GM19395 (cell line): ENCODE results near the gene HTT.

Experiments used
- ATAC-seq: cut with Tn5 transposase; IDR thresholded peaks from one replicate; pipeline ENCODE4 v1.9.1; 2021; ENCODE audit warnings: mild to moderate bottlenecking, moderate library complexity; ENCODE audit not compliant: unreplicated experiment

The HTT gene

DNA sequence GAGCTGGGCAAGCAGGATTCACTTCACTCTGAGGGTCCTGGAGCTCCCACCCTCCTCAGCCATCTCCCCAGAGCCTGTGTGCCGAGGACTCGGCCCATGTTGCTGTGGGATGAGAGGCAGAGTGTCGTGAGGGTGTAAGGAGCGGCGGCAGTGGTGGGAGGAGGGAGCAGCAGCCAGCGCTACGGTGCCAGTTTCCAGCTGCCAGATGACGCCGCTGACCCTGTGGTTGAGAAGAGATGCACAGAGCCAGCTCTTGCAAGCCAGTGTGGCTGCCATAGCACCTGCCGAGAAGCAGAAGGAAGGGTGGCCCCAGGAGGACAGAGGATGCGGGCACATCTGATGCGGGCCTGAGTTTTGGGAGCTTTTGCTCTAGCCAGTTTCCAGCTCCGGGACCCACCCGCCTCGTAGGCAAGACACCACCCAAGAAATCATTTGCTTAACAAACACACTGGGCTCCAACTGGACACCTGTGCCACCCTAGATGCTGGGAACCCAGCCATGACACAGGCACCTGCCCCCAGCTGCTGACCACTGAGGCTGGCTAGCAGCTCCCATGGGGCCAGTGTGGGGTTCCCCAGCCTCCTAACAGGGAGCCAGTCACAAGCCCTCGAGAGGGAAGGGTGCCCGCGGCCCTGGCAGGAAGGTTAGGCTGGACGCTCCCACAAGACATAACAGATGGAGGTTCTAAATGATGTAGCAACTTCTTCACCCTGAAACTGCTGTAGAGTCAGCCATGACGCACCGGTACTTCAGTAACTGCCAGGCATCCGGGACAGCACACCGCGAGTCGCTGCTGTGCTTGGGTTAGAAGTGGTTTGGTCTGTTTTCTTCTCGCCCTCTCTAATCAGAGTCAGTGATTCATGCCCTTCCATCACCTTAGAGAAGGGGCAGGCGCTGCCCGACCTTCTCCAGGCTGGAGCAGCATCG, 183.3 kb downstream of the HTT start:
- no peak for ATAC-seq

GRCh38 chr4:3261411-3262207, 187.1 kb downstream of the HTT start:
- ATAC-seq = no peak

- no peak for ATAC-seq
These were observed 187.9 kb downstream of the HTT start for GRCh38 chr4:3262208-3263052.

DNA sequence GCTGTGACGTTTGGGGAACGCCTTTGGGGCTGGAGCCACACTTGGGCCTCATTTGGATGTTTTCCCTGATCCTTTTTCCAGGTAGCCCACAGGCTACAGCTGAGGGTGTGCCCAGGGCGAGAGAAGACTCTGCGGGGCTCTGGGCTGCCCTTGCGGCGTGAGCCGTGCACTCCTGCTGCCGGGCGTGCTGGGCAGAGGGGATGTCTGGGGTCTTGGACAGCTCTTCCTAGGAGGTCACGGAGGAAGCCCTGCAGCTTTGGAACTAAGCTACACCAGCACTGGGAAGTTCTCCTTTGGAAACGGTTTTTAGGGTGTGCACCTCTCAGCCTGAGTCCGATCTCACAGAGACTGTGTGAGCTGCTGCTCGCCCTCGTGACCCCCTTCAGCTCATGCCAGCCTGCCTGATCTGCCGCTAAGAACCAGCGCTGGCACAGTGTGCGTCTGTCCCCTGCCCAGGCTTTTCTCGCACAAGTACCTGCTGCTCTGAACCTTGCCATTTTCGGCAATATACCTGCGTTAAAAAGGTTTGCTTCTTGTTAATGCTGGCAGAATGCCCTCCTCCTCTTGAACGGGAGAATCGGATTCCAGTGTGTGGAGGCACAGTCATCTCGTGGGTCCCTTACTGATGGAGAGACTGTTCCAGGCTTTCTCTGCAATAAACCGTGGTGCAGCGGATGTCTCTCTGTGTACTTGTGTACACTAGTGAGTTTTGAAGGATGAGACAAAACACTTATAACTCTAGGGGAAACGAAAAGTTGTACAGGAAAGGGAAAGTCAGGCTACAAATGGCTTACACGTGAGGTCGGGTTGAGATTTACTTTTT, 188.8 kb downstream of the HTT start:
- ATAC-seq = no peak

DNA sequence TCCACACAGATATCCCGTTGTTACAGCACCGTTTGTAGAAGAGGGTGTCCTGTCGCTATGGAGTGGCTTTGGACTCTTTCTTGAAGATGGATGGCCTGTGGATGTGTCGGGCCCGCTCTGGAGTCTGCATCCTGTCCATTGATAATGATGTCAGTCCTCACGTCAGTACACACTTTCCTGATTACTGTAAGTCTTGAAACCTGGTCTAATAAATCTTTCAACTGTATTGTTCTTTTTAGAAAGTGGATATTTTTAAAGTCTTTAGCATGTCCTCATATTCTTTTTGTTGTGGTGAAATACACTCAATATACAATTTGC, 189.4 kb downstream of the HTT start:
- ATAC-seq = no peak

DNA sequence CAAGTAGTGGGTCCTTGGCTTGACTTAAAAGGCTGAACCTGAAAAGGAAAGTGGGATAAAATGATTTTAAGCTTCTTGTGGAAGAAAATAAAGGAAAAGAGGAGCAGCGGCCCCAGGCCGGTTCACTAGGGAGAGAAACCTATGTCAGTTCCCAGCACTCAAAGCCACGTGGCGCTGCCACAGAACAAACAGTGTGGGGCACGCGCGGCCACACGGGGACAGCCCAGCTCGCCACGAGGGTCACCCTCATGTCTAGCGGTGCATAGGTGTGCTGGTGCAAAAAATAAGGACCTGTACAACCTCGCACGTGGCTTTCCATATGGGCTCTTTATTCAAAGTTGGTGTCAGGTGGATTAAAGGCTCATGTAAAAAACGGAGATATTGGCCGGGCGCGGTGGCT, 191.6 kb downstream of the HTT start:
- ATAC-seq = no peak

DNA sequence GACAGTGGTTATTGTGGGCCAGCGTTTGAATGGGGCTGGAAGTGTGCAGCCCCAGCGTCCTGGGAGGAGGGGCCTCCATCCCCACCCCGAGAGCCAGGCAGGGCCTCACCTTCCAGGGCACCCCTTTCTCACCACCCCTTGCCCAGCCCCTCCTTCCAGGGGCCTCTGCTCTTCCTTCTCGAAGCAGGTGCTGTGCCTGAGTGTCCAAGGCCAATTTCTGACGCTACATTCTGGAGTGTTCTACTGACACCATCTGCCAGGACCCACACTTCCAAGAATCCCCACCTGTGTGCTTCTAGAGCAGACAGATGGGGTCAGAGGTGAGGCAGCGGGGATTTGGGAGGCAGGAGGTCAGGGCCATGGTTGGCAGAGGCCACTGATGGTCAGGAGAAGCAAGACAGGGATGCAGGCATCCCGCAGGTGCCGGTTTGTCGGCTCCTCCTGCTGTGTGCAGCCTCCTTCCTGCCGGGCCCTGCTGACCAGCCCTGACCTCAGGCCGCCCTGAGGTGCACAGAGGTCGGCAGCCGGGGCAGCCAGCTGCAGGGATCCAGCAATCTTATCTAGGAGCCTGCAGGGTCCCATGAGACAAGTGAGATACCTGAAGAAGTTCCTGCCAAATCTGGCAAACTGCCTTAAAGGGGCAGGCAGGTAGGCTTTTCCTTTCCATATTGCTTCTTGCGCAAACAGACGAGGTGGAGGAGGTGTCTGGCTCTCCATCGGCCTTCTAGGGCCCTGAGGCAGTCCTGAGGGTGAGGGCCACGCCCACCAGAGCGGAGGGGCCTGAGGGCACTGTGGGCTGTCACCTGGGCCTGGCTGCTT, 193.3 kb downstream of the HTT start:
- ATAC-seq = no peak

- ATAC-seq = no peak
These were observed 194.1 kb downstream of the HTT start for GRCh38 chr4:3268395-3269104.

DNA sequence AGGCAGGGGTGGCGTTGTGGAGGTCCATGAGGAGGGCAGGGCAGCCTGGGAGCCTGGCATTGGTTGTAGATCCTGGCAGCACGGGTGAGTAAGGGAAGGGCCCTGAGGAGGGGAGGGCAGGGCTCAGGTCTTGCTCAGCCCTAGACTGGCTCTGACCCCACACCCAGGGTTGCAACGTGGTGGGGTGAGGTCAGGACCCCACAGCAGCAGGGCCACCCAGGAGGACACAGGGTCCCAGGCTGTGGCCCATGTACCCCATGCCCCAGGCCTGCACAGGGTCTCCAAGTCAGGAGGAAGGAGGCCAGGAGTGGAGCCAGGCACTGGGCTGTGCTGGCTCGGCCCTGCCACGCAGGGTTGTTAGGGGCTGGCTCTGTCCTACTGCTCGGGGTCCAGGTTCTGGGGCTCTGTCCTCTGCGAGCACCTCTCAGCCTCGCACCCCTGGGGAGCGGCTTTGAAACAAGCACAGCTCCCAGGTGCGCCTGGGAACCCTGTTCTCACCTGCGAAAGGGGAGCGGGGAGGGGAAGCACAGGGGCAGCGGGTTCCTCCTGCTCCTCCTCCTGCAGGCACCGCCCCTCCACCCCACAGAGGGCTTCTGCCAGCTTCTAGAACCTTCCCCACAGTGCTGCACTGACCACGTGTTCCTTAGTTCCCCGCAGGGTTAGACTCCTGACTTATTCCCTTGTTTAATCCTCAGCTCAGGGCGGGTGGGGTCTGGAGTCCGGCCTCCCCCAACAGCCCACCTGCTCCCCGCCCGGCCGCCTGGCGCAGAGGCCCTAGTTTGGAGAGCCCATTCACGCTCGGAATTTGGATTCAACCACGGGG, 194.8 kb downstream of the HTT start:
- no peak for ATAC-seq

GRCh38 chr4:3269991-3270611, 195.6 kb downstream of the HTT start:
- ATAC-seq = no peak

GRCh38 chr4:3271131-3271530, 196.7 kb downstream of the HTT start:
- no peak for ATAC-seq

DNA sequence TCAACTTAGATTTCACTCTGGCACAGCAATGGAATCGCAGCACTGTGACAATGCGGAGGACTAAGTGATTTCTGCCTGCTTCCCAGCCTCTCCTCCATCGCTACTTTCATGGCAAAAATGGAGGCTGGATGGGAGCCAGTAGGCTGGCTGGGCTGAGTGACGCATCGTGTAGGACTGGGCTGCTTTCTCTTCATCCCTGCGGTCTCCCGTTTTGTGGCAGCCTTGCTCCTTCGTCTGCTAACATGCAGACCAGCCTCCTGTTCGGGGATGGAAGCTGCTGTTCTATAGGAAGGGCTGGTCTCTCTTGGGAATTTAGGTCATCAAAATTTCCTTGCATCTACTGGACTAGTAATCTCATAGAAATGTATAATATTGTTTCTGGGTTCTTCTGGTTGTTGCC, 202.5 kb downstream of the HTT start:
- ATAC-seq = no peak

DNA sequence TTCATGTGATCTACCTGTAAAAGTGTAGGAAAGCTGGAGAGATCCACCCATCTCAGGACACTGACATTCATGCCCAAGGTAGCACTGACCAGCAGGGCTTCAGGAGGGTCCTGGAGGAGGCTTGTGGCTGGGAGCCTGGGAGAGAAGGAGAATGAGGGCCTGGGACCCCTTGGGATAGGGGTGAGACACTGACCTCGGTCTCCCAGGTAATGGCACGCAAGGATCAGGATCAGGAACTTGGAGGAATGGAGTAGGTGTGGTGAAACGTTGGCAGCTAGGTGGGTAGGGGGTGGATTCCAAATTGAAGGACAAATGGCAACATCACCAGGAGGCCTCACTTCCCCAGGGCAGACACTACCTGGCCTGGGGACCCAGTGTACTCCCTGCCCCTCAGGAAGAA, 206.0 kb downstream of the HTT start:
- no peak for ATAC-seq

- no peak for ATAC-seq
These were observed 209.0 kb downstream of the HTT start for GRCh38 chr4:3283483-3283882.

- ATAC-seq = no peak
These were observed 209.4 kb downstream of the HTT start for GRCh38 chr4:3283916-3284315.

GRCh38 chr4:3284734-3285557, 210.5 kb downstream of the HTT start:
- ATAC-seq = no peak
